CD4-positive, alpha-beta T cell treated with Interleukin-12 subunit alpha and Interleukin-12 subunit beta, for 1 hour (primary cell): Measurements from ENCODE around the gene DHX34.

Experiments used
- DNase-seq: peaks from one replicate; pipeline ENCODE4 v3.0.0-alpha.2; 2020

DHX34 gene

GRCh38 chr19:47419789-47420188 lies 70.7 kb downstream of the DHX34 start:
- DNase-seq: no peak

- DNase-seq: no peak
Measured at GRCh38 chr19:47421244-47421786, 72.2 kb downstream of the DHX34 start.

GRCh38 chr19:47421844-47422395 lies 72.8 kb downstream of the DHX34 start:
- no peak for DNase-seq

GRCh38 chr19:47422417-47423163 lies 73.5 kb downstream of the DHX34 start:
- DNase-seq: no peak

GRCh38 chr19:47423203-47423882 lies 74.2 kb downstream of the DHX34 start:
- DNase-seq: no peak

GRCh38 chr19:47427241-47428176 lies 78.4 kb downstream of the DHX34 start:
- peak; percentile 75 for DNase-seq

GRCh38 chr19:47428177-47428894 lies 79.2 kb downstream of the DHX34 start:
- DNase-seq: peak; percentile 90

- DNase-seq: no peak
Measured at GRCh38 chr19:47429140-47429793, 80.2 kb downstream of the DHX34 start.

- peak; percentile 20 for DNase-seq
Measured at GRCh38 chr19:47430041-47430802, 81.1 kb downstream of the DHX34 start.

GRCh38 chr19:47432091-47432490 lies 83.0 kb downstream of the DHX34 start:
- no peak for DNase-seq
